Measurements from ENCODE around the gene ROPN1L. TPM values are rescaled to one million over a fixed set of nuclear protein-coding genes. Genes with fewer than 3 reads are reported as not detected.

The ROPN1L gene
- total and polyA plus RNA-seq, 4 donors = 12.0 to 34.8 (median 27.2) TPM

DNA sequence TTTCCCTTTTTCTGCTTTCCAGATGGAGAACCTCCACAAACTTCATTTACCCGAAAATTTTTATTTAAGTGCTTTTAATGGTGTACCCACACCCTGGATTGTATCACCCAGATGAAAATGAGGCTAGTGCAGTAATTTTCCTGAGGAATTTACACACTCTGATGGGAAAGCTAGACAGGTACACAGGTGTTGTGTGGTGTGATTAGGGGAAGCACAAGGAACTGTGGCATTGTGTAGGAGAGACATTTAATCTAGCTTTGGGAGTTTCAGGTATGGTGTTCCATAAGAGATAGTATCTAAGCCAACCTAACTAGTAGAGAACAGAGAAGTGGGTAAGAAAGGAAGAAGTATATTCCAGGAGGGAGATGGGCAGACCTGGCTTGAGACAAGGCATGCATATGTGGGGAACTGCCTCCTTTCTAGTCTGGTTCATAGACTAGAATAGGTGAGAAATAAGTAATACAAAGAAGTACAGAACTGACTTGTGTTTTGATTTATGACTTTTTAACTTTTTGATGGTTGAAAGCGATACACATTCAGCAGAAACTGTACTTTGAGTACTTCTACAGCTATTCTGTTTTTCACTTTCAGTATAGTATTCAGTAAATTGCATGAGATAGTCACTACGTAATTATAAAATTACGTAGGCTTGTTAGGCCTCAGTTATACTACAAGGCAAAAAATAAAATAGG is 22.9 kb upstream of the ROPN1L start:
- DNase-seq (no peak), ATAC-seq (ENCODE audit: insufficient read depth, low FRiP score) (no peak)
- Histone ChIP-seq H3K9me3 (ENCODE audit: control insufficient read depth in 4 of 4, insufficient read depth in 3 of 4, low read length in 3 of 4) (no peaks in the 10 kb centered on the region), H3K27me3 (ENCODE audit: control insufficient read depth in 3 of 3, insufficient read depth in 3 of 3, low read length in 2 of 3) (peaks cover 0 to 2% (median 0%) of the 10 kb centered on the region in 3 donors), H3K4me1 (ENCODE audit: control insufficient read depth in 5 of 5, insufficient read depth in 5 of 5, low read length in 5 of 5) (peaks cover 0 to 11% (median 0%) of the 10 kb centered on the region in 5 donors), H3K36me3 (ENCODE audit: control insufficient read depth in 4 of 4, insufficient read depth in 4 of 4, low read length in 4 of 4) (peaks cover 28 to 55% (median 47%) of the 10 kb centered on the region in 4 donors), H3K9ac (ENCODE audit: insufficient read depth in 1 of 2, low read length in 2 of 2) (no peak overlapping the region), H3K27ac (ENCODE audit: low read depth in 1 of 2, low read length in 1 of 2) (no peak overlapping the region), H3K4me3 (no peak overlapping the region)
- TF ChIP-seq, protein P1, sequence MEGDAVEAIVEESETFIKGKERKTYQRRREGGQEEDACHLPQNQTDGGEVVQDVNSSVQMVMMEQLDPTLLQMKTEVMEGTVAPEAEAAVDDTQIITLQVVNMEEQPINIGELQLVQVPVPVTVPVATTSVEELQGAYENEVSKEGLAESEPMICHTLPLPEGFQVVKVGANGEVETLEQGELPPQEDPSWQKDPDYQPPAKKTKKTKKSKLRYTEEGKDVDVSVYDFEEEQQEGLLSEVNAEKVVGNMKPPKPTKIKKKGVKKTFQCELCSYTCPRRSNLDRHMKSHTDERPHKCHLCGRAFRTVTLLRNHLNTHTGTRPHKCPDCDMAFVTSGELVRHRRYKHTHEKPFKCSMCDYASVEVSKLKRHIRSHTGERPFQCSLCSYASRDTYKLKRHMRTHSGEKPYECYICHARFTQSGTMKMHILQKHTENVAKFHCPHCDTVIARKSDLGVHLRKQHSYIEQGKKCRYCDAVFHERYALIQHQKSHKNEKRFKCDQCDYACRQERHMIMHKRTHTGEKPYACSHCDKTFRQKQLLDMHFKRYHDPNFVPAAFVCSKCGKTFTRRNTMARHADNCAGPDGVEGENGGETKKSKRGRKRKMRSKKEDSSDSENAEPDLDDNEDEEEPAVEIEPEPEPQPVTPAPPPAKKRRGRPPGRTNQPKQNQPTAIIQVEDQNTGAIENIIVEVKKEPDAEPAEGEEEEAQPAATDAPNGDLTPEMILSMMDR (IDR thresholded peaks at IDR 0.05; ENCODE audit: control extremely low read depth, extremely low read depth) = no peak
- WGBS, 2 donors = 94 to 96% methylated on average over 4 of the region's 4 CpGs

GRCh38 chr5:10420468-10420867 is 21.2 kb upstream of the ROPN1L start:
- H3K27ac ChIP-seq (ENCODE audit: low read depth in 1 of 2, low read length in 1 of 2) = no peak overlapping the region
- no peak for ATAC-seq (ENCODE audit: insufficient read depth, low FRiP score)
- H3K4me3 ChIP-seq = no peak overlapping the region
- H3K36me3 ChIP-seq (ENCODE audit: control insufficient read depth in 4 of 4, insufficient read depth in 4 of 4, low read length in 4 of 4) = peaks cover 27 to 56% (median 46%) of the 10 kb centered on the region in 4 donors
- peaks cover 0 to 11% (median 0%) of the 10 kb centered on the region in 5 donors for H3K4me1 ChIP-seq (ENCODE audit: control insufficient read depth in 5 of 5, insufficient read depth in 5 of 5, low read length in 5 of 5)
- H3K9ac ChIP-seq (ENCODE audit: insufficient read depth in 1 of 2, low read length in 2 of 2) = no peak overlapping the region
- DNase-seq = no peak
- TF ChIP-seq, protein P1 (IDR thresholded peaks at IDR 0.05; ENCODE audit: control extremely low read depth, extremely low read depth) = no peak
- 87 to 88% methylated on average over 2 of the region's 2 CpGs for WGBS, 2 donors
- peaks cover 0 to under 1% (median 0%) of the 10 kb centered on the region in 3 donors for H3K27me3 ChIP-seq (ENCODE audit: control insufficient read depth in 3 of 3, insufficient read depth in 3 of 3, low read length in 2 of 3)
- H3K9me3 ChIP-seq (ENCODE audit: control insufficient read depth in 4 of 4, insufficient read depth in 3 of 4, low read length in 3 of 4) = no peaks in the 10 kb centered on the region

DNA sequence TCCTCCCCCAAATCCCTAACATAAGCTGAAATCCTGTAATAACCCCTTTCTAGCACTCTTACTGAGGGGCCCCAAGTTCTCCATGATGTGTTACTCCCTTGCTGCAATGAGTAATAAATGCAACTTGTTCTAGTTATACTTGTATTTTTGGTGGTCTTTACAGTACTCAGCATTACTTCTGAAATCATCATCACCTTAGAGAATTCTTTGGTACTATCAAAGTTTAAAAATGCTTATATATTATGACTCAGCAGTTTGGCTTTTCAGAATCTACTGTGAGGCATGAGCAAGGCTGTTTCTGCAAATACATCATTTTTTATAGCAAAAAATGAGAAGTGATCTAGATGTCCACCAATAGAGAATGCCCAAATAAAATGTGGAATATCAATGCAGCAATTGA is 20.7 kb upstream of the ROPN1L start:
- peaks cover 27 to 58% (median 45%) of the 10 kb centered on the region in 4 donors for H3K36me3 ChIP-seq (ENCODE audit: control insufficient read depth in 4 of 4, insufficient read depth in 4 of 4, low read length in 4 of 4)
- no peak overlapping the region for H3K9ac ChIP-seq (ENCODE audit: insufficient read depth in 1 of 2, low read length in 2 of 2)
- no peak overlapping the region for H3K4me3 ChIP-seq
- DNase-seq (no peak), ATAC-seq (ENCODE audit: insufficient read depth, low FRiP score) (no peak)
- no peak overlapping the region for H3K27ac ChIP-seq (ENCODE audit: low read depth in 1 of 2, low read length in 1 of 2)
- TF ChIP-seq, protein P1 (IDR thresholded peaks at IDR 0.05; ENCODE audit: control extremely low read depth, extremely low read depth) = no peak
- no peaks in the 10 kb centered on the region for H3K9me3 ChIP-seq (ENCODE audit: control insufficient read depth in 4 of 4, insufficient read depth in 3 of 4, low read length in 3 of 4)
- peaks cover 0 to 11% (median 0%) of the 10 kb centered on the region in 5 donors for H3K4me1 ChIP-seq (ENCODE audit: control insufficient read depth in 5 of 5, insufficient read depth in 5 of 5, low read length in 5 of 5)
- H3K27me3 ChIP-seq (ENCODE audit: control insufficient read depth in 3 of 3, insufficient read depth in 3 of 3, low read length in 2 of 3) = no peaks in the 10 kb centered on the region
